Measurements from ENCODE around the gene ZC3H18. TPM values are rescaled to one million over a fixed set of nuclear protein-coding genes. Genes with fewer than 3 reads are reported as not detected.

The ZC3H18 gene
- total and polyA plus RNA-seq, 2 of the 4 experiments (the other 2 are of a cell fraction): 3.4 to 21.3 TPM

GRCh38 chr16:88613911-88614817 is 44.0 kb downstream of the ZC3H18 start (continued):
- TF ChIP-seq FOS (IDR thresholded peaks at IDR 0.05; ENCODE audit: low read depth, low read length) (no peak), SMC3 (IDR thresholded peaks at IDR 0.05; ENCODE audit: low read depth, low read length) (no peak)

GRCh38 chr16:88614818-88615580 is 44.8 kb downstream of the ZC3H18 start:
- no peak overlapping the region for H2AK5ac ChIP-seq (ENCODE audit: low read depth, low read length)
- no peak overlapping the region for H2AK9ac ChIP-seq (replicated peaks; ENCODE audit: low read depth, low read length, poor library complexity)
- CTCF ChIA-PET: no interaction called here
- POLR2A ChIA-PET (ENCODE audit: unreplicated experiment): no interaction called here
- no peak overlapping the region for H4K91ac ChIP-seq (ENCODE audit: insufficient read depth, low read depth, low read length)
- DNase-seq (no peak), ATAC-seq (ENCODE audit: low read depth) (no peak)
- H3K79me1 ChIP-seq (ENCODE audit: low read depth in 1 of 2, low read length in 2 of 2): peaks cover 5 to 76% of the 10 kb centered on the region in 2 experiments; a peak in 3 of 4 replicates
- no peak overlapping the region for H3K4me2 ChIP-seq (ENCODE audit: low read depth, low read length)
- peak overlapping the region; percentile 30 for H2BK5ac ChIP-seq (ENCODE audit: low read depth, low read length, poor library complexity, severe bottlenecking)
- H3K9me3 ChIP-seq (ENCODE audit: control insufficient read depth, insufficient read depth, low read length): no peaks in the 10 kb centered on the region
- intact Hi-C loops (cut with micrococcal nuclease) (no loop called here), dilution Hi-C loops (cut with HindIII; ENCODE audit: low sequenced_read_pairs, unreplicated experiment) (no loop called here), in situ Hi-C loops (cut with MboI; ENCODE audit: low sequenced_read_pairs) (no loop called here)
- no peaks in the 10 kb centered on the region for H3K27me3 ChIP-seq (ENCODE audit: control insufficient read depth, insufficient read depth, low read length)
- peaks cover 28% of the 10 kb centered on the region for H3K36me3 ChIP-seq (ENCODE audit: control insufficient read depth, insufficient read depth, low read length)
- H3K9ac ChIP-seq (ENCODE audit: low read depth, low read length): no peak overlapping the region
- no peak overlapping the region for H3K14ac ChIP-seq (replicated peaks; ENCODE audit: low read depth, low read length)
- 0 out of 2 replicates have a peak overlapping the region, but pooled peaks have one; percentile 16 for H2BK120ac ChIP-seq (ENCODE audit: low read depth, low read length)
- peaks cover 30% of the 10 kb centered on the region for H3K9me1 ChIP-seq (ENCODE audit: insufficient read depth, low read length)
- H3K4ac ChIP-seq (ENCODE audit: low read depth, low read length): peak overlapping the region; percentile 12; the same call in 1 of the 2 replicates
- WGBS, 2 experiments (ENCODE audit: extremely low coverage in 2 of 2, insufficient read length in 1 of 2): 92% methylated on average over 12 of the region's 19 CpGs; no CpG with 5 or more reads in 1 of the 2 experiments
- no TSS peak for BruUV-seq (replicated peaks)
- no peak for TF ChIP-seq POLR2A (IDR thresholded peaks at IDR 0.05; ENCODE audit: low read depth, low read length)
- peaks cover 30% of the 10 kb centered on the region for H3K4me1 ChIP-seq (ENCODE audit: control insufficient read depth, insufficient read depth, low read length)
- H3K4me3 ChIP-seq (ENCODE audit: insufficient read depth, low read depth, low read length): no peak overlapping the region
- H2BK20ac ChIP-seq (ENCODE audit: low read depth, low read length): no peak overlapping the region
- no peak overlapping the region for H3K56ac ChIP-seq (ENCODE audit: extremely low read depth, insufficient read depth, low read length)
- no peak overlapping the region for H3K23ac ChIP-seq (ENCODE audit: low read depth, low read length)
- no peak overlapping the region for H3K18ac ChIP-seq (ENCODE audit: low read depth, low read length)
- H4K5ac ChIP-seq (ENCODE audit: low read depth, low read length): no peak overlapping the region
- peak overlapping the region; percentile 32 for H3K27ac ChIP-seq (ENCODE audit: insufficient read depth, low read length)
- no peak overlapping the region for H2BK15ac ChIP-seq (ENCODE audit: low read depth, low read length)
- H4K20me1 ChIP-seq (ENCODE audit: insufficient read depth, low read length): peaks cover 81% of the 10 kb centered on the region
- H2AFZ ChIP-seq (replicated peaks; ENCODE audit: low read length, poor library complexity): no peak overlapping the region
- H4K8ac ChIP-seq (ENCODE audit: low read depth in 2 of 2, low read length in 2 of 2): no peak overlapping the region
